GM10266 (cell line): ENCODE results near the gene DNAJC13.

ENCODE experiments used
- DNase-seq: peaks from one replicate; pipeline ENCODE4 v3.0.0; 2012; ENCODE audit errors: extremely low spot score
- CTCF ChIP-seq: IDR thresholded peaks from 2 replicates; pipeline ENCODE4 v1.5.1; 2012; ENCODE audit warnings: mild to moderate bottlenecking, low read depth; ENCODE audit not compliant: control insufficient read depth, insufficient read depth; ENCODE audit errors: missing control alignments

DNAJC13 gene

GRCh38 chr3:132535575-132536441 lies 118.5 kb downstream of the DNAJC13 start:
- DNase-seq = peak; percentile 48

GRCh38 chr3:132536442-132537153 lies 119.3 kb downstream of the DNAJC13 start:
- TF ChIP-seq CTCF = no peak
- DNase-seq = no peak

More at GRCh38 chr3:132535575-132536441, 118.5 kb downstream of the DNAJC13 start:
- TF ChIP-seq CTCF = peak; percentile 45

GRCh38 chr3:132537297-132537696 lies 120.0 kb downstream of the DNAJC13 start:
- no peak for DNase-seq
- TF ChIP-seq CTCF = no peak

GRCh38 chr3:132538072-132538471 lies 120.8 kb downstream of the DNAJC13 start:
- no peak for TF ChIP-seq CTCF
- no peak for DNase-seq

GRCh38 chr3:132539681-132540080 lies 122.4 kb downstream of the DNAJC13 start:
- no peak for TF ChIP-seq CTCF
- no peak for DNase-seq

GRCh38 chr3:132542577-132542976 lies 125.3 kb downstream of the DNAJC13 start:
- TF ChIP-seq CTCF = no peak
- DNase-seq = no peak
